ENCODE data around the gene TCF19. TPM values are rescaled to one million over a fixed set of nuclear protein-coding genes. Genes with fewer than 3 reads are reported as not detected.
A peak's percentile ranks its signal among the peaks of the same experiment; 100 is the strongest.

Gene TCF19
- total RNA-seq, 1 donor from 2014 or later: 8.8 TPM

GRCh38 chr6:31154436-31154835 is 4.0 kb upstream of the TCF19 start:
- Histone ChIP-seq H3K27me3 (no peaks in the 10 kb centered on the region), H3K4me1 (peaks cover 22% of the 10 kb centered on the region), H3K4me3 (no peak overlapping the region), H3K27ac (no peak overlapping the region), H3K36me3 (peaks cover 0 to 12% of the 10 kb centered on the region in 2 donors), H3K9me3 (no peaks in the 10 kb centered on the region)
- DNase-seq (ENCODE audit: extremely low spot score in 2 of 2): no peak
- intact Hi-C loops (cut with DNase I): no loop called here
- TF ChIP-seq POLR2AphosphoS5 (IDR thresholded peaks at IDR 0.05; ENCODE audit: insufficient read depth in 1 of 2, low read depth in 1 of 2): no peak
- no peak for TF ChIP-seq CTCF (IDR thresholded peaks at IDR 0.05)
- no peak for TF ChIP-seq POLR2A (IDR thresholded peaks at IDR 0.05)

DNA sequence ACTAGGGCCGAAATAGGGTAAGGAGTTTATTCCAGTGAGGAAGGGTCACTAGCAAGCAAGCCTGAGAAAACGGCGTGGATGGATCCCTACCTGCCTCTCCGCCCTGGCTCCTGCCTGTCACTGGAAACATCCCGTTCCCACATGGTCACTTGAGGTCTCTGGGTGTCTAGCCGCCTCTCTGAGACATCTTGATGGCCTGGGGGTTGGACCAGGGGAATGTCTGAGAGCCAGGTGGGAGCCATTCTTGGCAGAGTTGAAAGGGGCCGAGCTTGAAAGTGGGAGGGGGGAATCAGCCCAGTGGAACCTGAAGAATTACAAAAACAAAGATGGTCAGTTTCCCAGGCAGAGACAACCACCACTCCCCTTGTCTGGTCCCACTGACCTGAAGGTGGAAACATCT is 1.7 kb upstream of the TCF19 start:
- no peak for DNase-seq (ENCODE audit: extremely low spot score in 2 of 2)

DNA sequence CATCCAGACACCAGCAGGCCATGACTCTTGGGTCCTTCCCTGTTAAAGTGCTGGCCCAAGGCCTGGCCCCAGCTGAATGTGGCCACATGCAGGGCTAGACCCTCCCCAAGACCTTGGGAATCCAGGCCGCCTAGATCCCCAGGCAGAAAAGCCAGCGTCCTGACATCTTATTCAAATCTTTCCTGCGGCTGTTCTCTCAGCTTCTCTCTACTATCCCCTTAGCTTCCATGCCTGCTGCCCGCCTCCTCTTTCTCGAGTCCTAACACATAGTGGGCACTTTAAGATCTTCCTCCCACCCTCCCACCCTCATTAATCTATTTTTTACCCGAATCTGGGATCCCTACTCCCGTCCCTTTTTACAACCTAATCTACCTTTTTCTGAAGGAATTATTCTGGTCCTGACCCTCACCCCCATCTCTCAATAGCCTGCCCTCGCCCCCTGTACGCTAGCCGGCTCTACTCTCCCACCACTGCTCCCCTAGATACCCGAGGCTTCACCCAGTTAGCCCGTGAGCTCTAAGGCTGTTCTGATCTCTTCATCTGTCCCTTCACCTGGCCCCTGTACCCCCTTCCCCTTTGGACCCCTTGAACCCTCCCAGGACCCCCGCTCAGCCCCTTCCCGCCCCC is 763 bp upstream of the TCF19 start, which contains the start of gene CCHCR1:
Gene CCHCR1 (minus strand): TSS at position 290 of the 627 bp plus-strand sequence. CDS start 202 bp downstream, at position 88.
- Histone ChIP-seq H3K4me1 (peaks cover 27% of the 10 kb centered on the region), H3K9me3 (no peaks in the 10 kb centered on the region), H3K4me3 (peak within 1 kb of the TSS; percentile 82 to 85), H3K27me3 (no peaks in the 10 kb centered on the region), H3K27ac (peak within 1 kb of the TSS; percentile 82), H3K36me3 (no peaks in the 10 kb centered on the region)
- intact Hi-C loops (cut with DNase I): no loop called here
- DNase-seq (ENCODE audit: extremely low spot score in 2 of 2): no peak
- TF ChIP-seq POLR2A (IDR thresholded peaks at IDR 0.05) (no peak), POLR2AphosphoS5 (IDR thresholded peaks at IDR 0.05; ENCODE audit: insufficient read depth in 1 of 2, low read depth in 1 of 2) (no peak), CTCF (IDR thresholded peaks at IDR 0.05) (no peak)

More for the DNA sequence above, 1.7 kb upstream of the TCF19 start:
- Histone ChIP-seq H3K36me3 (no peaks in the 10 kb centered on the region), H3K4me1 (peaks cover 27% of the 10 kb centered on the region), H3K9me3 (no peaks in the 10 kb centered on the region), H3K4me3 (no peak overlapping the region), H3K27me3 (no peaks in the 10 kb centered on the region), H3K27ac (no peak overlapping the region)
- no peak for TF ChIP-seq POLR2A (IDR thresholded peaks at IDR 0.05)
- TF ChIP-seq POLR2AphosphoS5 (IDR thresholded peaks at IDR 0.05; ENCODE audit: insufficient read depth in 1 of 2, low read depth in 1 of 2): no peak
- TF ChIP-seq CTCF (IDR thresholded peaks at IDR 0.05): no peak
- intact Hi-C loops (cut with DNase I): no loop called here

- H3K9me3 ChIP-seq: no peaks in the 10 kb centered on the region
- H3K36me3 ChIP-seq: no peaks in the 10 kb centered on the region
- H3K4me1 ChIP-seq: peaks cover 27% of the 10 kb centered on the region
- TF ChIP-seq POLR2AphosphoS5 (IDR thresholded peaks at IDR 0.05; ENCODE audit: insufficient read depth in 1 of 2, low read depth in 1 of 2) (no peak), POLR2A (IDR thresholded peaks at IDR 0.05) (no peak), CTCF (IDR thresholded peaks at IDR 0.05) (no peak)
- no peaks in the 10 kb centered on the region for H3K27me3 ChIP-seq
- intact Hi-C loops (cut with DNase I): no loop called here
- DNase-seq (ENCODE audit: extremely low spot score in 2 of 2): no peak
- H3K27ac ChIP-seq: peak overlapping the region; percentile 82
- H3K4me3 ChIP-seq: peak overlapping the region; percentile 82 to 85
Measured at GRCh38 chr6:31158863-31159855, 770 bp downstream of the TCF19 start.

Measured in vagina (tissue), 2 donors.